Measurements from ENCODE around the gene EPB41L3.

EPB41L3 gene

GRCh38 chr18:5398269-5398668, 145.5 kb downstream of the EPB41L3 start:
- TF ChIP-seq POLR2AphosphoS5 (IDR thresholded peaks at IDR 0.05; ENCODE audit: low read depth, low read length) = no peak
- no peak for TF ChIP-seq REST (IDR thresholded peaks at IDR 0.05; ENCODE audit: insufficient read depth in 1 of 2, low read depth in 2 of 2, low read length in 2 of 2)
- no peak for TF ChIP-seq TAF1 (IDR thresholded peaks at IDR 0.05; ENCODE audit: borderline replicate concordance, insufficient read depth, low read length)
- no peak for TF ChIP-seq FOXP2 (optimal IDR thresholded peaks at IDR 0.05; ENCODE audit: borderline replicate concordance, extremely low read depth, extremely low read length, insufficient read depth)

- TF ChIP-seq FOXP2 (optimal IDR thresholded peaks at IDR 0.05; ENCODE audit: borderline replicate concordance, extremely low read depth, extremely low read length, insufficient read depth) (no peak), SIN3A (IDR thresholded peaks at IDR 0.05; ENCODE audit: borderline replicate concordance, insufficient read depth, low read length) (no peak), POLR2AphosphoS5 (IDR thresholded peaks at IDR 0.05; ENCODE audit: low read depth, low read length) (no peak), REST (IDR thresholded peaks at IDR 0.05; ENCODE audit: insufficient read depth in 1 of 2, low read depth in 2 of 2, low read length in 2 of 2) (no peak), TAF1 (IDR thresholded peaks at IDR 0.05; ENCODE audit: borderline replicate concordance, insufficient read depth, low read length) (no peak)
These were observed 146.7 kb downstream of the EPB41L3 start for GRCh38 chr18:5397102-5397501.

- TF ChIP-seq POLR2AphosphoS5 (IDR thresholded peaks at IDR 0.05; ENCODE audit: low read depth, low read length) (no peak), TAF1 (IDR thresholded peaks at IDR 0.05; ENCODE audit: borderline replicate concordance, insufficient read depth, low read length) (no peak), SIN3A (IDR thresholded peaks at IDR 0.05; ENCODE audit: borderline replicate concordance, insufficient read depth, low read length) (no peak), FOXP2 (optimal IDR thresholded peaks at IDR 0.05; ENCODE audit: borderline replicate concordance, extremely low read depth, extremely low read length, insufficient read depth) (no peak), REST (IDR thresholded peaks at IDR 0.05; ENCODE audit: insufficient read depth in 1 of 2, low read depth in 2 of 2, low read length in 2 of 2) (no peak)
These were observed 147.8 kb downstream of the EPB41L3 start for GRCh38 chr18:5395860-5396448.

- TF ChIP-seq REST (IDR thresholded peaks at IDR 0.05; ENCODE audit: insufficient read depth in 1 of 2, low read depth in 2 of 2, low read length in 2 of 2) = no peak
- no peak for TF ChIP-seq FOXP2 (optimal IDR thresholded peaks at IDR 0.05; ENCODE audit: borderline replicate concordance, extremely low read depth, extremely low read length, insufficient read depth)
- TF ChIP-seq SIN3A (IDR thresholded peaks at IDR 0.05; ENCODE audit: borderline replicate concordance, insufficient read depth, low read length) = no peak
- TF ChIP-seq TAF1 (IDR thresholded peaks at IDR 0.05; ENCODE audit: borderline replicate concordance, insufficient read depth, low read length) = no peak
- no peak for TF ChIP-seq POLR2AphosphoS5 (IDR thresholded peaks at IDR 0.05; ENCODE audit: low read depth, low read length)
These were observed 150.0 kb downstream of the EPB41L3 start for GRCh38 chr18:5393779-5394178.

GRCh38 chr18:5391409-5391808, 152.4 kb downstream of the EPB41L3 start:
- TF ChIP-seq POLR2AphosphoS5 (IDR thresholded peaks at IDR 0.05; ENCODE audit: low read depth, low read length) (no peak), REST (IDR thresholded peaks at IDR 0.05; ENCODE audit: insufficient read depth in 1 of 2, low read depth in 2 of 2, low read length in 2 of 2) (no peak), SIN3A (IDR thresholded peaks at IDR 0.05; ENCODE audit: borderline replicate concordance, insufficient read depth, low read length) (no peak)

All from PFSK-1 (cell line).